HG03378 (cell line): ENCODE measurements around the gene FNDC11.

Experiments used
- ATAC-seq: cut with Tn5 transposase; IDR thresholded peaks from one replicate; pipeline ENCODE4 v1.9.1; 2021; ENCODE audit warnings: mild to moderate bottlenecking, moderate library complexity; ENCODE audit not compliant: unreplicated experiment

The FNDC11 gene

DNA sequence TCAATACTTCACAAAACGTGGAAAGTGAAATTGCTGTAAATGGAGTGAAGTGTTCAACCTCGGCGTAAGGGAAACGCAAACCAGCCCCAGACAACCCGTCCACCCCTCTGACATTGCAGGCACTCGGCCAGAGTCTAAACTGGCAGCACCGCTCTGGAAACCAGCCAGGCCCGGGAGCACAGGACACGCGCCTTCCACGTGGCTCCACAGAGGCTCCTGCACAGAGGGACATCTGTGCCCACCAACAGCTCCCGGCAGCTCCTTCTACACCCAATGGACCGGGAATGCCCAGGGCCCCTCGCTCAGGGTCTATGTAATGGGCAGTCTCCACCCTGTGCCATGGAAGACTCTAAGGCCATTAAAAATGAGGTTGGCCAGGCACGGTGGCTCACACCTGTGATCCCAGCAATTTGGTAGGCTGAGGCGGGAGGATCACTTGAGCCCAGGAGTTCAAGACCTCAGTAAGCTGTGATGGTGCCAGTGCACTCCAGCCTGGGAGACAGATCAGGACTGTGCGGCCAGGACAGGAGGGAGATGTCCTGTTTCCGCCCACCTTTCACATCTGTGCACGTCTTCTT, 23.4 kb downstream of the FNDC11 start:
- no peak for ATAC-seq

GRCh38 chr20:63578224-63579016, 24.5 kb downstream of the FNDC11 start:
- ATAC-seq: no peak

DNA sequence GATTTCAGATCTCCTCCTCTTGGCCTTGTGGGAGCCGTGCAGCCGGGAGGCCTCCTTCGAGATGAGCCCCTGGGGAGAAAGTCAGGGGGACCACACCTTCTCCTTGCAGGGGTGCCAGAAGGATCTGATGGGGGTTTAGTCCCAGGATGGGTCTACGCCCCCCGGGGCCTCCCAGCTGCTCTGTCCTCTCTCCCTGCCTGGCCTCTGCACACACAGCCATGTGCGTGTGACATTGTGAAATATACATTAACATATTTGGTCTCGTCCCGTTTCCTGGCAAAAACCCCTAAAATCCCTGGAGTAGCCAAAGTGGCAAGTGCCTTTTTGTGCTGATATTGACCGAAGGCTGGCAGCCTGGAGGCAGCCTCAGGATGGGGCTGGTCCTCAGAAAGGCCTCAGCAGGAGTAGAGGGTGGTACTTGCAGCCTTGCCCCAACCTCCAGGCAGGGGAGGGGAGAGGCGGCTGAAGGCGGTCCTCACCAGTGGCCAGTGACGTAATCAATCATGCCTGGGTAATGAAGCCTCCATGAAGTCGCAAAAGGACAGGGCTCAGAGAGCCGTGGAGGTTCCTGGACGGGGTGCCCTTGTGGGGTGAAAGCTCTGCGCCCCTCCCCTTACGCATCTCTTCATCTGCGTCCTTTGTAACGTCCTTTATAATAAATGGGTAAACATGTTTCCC, 25.2 kb downstream of the FNDC11 start:
- no peak for ATAC-seq

DNA sequence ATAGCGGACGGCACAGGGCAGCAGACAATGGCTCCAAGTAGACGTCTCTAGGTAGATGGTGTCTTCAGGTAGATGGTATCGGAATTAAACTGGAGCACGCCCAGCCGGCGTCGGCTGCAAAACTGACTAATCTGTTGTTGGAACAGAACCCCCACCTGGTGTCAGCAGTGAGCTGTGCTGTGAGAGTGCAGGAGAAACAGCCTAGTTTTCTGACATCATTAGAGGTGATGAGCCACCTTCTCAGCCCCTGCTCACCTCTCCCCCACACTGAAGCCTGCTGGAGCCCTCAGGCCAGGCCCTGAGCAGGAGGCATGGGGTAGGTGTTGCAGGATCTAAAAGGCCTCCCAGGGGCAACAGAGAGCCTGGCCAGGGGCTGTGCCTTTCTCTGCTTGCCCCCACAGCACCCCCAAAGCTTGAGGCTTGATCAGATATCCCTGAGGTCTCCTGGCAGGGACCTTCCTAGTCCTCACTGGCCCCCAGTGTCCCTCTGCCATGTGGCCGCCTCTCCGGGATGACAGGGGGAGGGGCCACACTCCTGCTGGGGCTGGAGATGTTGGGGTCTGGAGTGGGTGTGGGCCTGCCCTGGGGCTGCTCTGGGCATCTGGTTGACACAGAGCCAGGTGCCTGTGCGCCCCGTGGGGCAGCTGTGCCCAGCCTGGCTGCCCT, 27.0 kb downstream of the FNDC11 start:
- no peak for ATAC-seq

DNA sequence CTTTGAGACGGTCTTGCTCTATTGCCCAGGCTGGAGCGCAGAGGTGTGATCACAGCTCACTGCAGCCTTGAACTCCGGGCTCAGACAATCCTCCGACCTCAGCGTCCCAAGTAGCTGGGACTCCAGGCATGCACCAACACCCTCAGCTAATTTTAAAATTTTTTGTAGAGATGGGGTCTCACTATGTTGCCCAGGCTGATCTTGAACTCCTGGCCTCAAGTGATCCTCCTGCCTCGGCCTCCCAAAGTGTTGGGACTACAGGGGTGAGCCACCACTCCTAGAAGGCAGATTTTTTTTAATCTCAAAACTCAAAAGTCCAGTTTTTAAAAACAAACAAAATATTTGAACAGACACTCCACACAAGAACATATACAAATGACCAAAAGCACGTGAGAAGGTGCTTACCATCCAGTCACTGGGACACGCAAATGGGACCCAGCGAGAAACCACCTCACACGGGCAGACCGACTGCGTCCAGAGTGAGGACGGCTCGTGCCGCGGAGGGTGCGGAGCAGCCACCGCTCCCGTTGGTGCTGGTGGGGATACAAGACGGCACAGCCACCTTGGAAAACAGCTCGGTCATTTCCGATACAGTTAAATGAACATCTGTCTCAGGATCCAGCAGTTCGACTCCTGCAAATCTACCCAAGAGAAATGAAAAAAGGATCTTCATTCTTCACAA, 28.6 kb downstream of the FNDC11 start:
- ATAC-seq: no peak

DNA sequence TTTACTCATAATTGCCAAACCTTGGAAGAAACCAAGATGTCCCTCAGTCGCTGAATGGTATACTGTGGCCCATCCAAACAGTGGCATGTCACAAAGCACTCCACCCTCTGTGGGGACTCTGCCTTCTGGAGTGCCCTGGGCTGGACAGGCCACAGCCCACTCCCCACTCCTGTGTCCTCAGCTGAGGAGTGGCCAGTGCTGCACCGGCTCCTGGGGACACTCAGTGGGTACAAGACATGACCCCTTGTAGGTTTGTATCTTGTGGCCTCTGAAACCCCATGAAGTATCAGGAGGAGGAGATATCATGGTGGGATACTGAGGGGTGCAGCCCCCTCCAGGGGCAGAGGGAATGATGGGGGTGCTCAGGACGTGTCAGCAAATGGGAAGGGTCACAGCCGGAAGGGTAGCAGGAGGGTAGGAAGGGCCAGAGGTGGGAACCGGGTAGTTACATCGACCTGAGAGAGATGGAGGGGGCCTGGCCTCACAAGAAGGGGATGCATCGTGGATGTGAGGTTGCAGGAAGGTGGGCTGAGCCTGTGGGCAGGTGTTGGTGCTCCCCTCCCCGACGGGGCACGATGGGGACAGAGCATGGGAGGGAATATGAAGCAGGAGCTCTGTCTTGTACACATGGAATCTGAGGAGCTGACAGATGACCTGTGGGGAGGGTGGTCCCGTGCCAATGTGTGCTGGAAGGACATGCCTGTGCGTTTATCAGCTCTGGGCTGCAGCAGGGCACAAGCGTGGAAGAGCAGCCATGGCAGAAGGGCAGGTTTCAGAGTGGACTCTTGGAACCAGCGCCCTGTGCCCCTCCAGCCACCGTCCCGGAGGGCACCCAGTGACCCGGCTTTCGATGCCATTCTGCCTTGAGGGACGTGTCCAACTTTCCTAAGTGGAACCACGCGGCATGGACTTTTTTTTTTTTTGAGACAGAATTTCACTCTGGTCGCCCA, 31.9 kb downstream of the FNDC11 start:
- ATAC-seq: no peak

- ATAC-seq: no peak
Measured at GRCh38 chr20:63586797-63587196, 32.8 kb downstream of the FNDC11 start.

DNA sequence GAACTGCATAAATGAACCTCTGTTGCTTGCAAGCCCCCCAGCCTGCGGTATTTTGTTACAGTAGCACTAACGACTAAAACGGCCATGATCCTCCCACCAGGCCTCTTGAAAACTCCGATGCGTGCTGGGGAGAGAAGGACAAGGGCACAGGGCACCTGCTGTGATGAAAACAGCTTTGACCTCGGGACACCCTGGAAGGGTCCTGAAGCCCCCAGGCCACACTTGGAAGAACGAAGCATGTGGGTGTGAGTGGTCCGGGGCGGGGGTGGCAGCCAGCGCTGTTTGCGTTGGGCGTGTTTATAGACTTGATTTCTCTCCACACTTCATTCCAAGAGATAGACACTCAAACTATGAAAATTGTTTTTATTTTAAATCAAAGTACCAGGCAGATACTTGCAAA, 33.3 kb downstream of the FNDC11 start:
- no peak for ATAC-seq

GRCh38 chr20:63587776-63588591, 34.0 kb downstream of the FNDC11 start:
- ATAC-seq: no peak

GRCh38 chr20:63588641-63589041, 34.7 kb downstream of the FNDC11 start:
- no peak for ATAC-seq

- no peak for ATAC-seq
Measured at GRCh38 chr20:63589261-63590217, 35.6 kb downstream of the FNDC11 start.

- ATAC-seq: no peak
Measured at GRCh38 chr20:63590218-63591146, 36.5 kb downstream of the FNDC11 start.

DNA sequence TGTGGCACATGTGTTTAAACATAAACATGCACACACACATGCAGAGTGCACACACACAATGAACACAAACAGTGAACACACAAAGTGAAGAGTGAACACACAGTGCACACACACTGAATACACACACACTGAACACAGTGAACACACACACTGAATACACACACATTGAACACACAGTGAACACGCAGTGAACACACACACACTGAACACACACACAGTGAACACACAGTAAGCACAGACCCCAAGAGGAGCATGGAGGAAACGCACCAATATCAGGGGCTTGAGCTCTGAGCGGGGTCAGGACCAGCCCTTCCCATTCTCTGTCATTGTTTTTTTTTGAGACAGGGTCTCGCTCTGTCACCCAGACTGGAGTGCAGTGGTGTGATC, 37.2 kb downstream of the FNDC11 start:
- ATAC-seq: no peak

DNA sequence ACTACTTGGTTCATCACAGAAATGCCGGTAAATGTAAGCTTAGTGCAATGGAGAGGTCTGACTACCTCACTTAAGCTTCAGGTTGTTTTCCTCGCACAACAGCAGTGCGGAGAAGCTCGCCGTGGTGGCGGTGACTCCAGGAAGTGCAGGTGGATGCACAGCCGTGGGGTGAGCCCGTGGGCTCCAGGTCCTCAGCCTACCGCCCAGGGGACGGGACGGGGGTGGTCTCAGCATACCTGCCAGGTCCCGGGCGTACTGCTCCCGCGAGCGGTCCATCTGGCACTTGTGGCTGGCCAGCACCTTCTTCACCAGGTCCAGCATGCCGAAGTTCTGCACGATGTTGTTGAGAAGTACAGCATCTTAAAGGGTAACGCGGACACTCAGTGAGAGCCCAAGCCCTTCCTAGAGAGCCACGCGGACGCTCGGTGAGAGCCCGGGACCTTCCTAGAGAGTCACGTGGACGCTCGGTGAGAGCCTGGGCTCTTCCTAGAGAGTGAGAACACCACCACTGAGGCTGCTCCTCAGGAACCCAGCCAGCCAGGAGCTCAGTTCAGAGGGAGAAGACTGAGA, 37.9 kb downstream of the FNDC11 start:
- no peak for ATAC-seq

DNA sequence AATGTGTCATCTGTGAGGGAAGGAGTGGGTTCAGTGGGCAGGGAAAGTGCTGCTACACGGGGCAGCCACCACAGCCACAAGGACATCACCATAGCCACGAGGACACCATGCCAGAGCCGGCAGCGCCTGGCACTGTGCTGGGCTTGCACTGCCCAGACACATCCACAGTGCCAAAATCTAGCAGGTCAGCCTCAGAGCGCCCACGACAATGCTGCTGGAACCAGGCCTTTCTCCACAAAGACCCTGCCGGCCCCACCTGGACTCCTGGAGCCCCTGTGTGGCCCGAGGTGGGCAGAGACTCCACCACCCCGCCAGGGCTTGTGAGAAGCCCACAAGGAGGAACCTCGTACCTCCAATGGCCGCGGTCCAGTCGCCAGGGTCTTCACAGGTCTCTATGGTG, 38.7 kb downstream of the FNDC11 start:
- ATAC-seq: no peak

GRCh38 chr20:63594043-63594561, 40.1 kb downstream of the FNDC11 start:
- ATAC-seq: no peak
